SK-N-SH (cell line): Measurements from ENCODE around the gene METTL4. TPM values are rescaled to one million over a fixed set of nuclear protein-coding genes. Genes with fewer than 3 reads are reported as not detected.

Source experiments
- CTCF ChIA-PET: fragments of 300-600, 350-600 bp; formaldehyde crosslinking; extraction: SDS; loops from one replicate; lab custom pipeline; 2021; lab: Yijun Ruan, JAX
- POLR2A ChIA-PET: fragments of 350-600 bp; sonication (Branson Sonifier 250); formaldehyde crosslinking; extraction: SDS; loops from one replicate; lab custom pipeline; 2020; ENCODE audit warnings: antibody characterized with exemption, inconsistent platforms; lab: Yijun Ruan, JAX
- DNase-seq: peaks from one replicate; pipeline ENCODE4 v3.0.0; 2012
- H2AFZ ChIP-seq: fragments of 200-600 bp; sonication (generic); 2 replicates; pipeline ENCODE4 v1.8.1; 2016; ENCODE audit warnings: antibody characterized with exemption, mild to moderate bottlenecking, low read depth
- H3F3A ChIP-seq: fragments of 200-600 bp; sonication (generic); replicated peaks from 2 replicates; pipeline ENCODE3; 2016; ENCODE audit warnings: antibody characterized with exemption, mild to moderate bottlenecking; ENCODE audit not compliant: insufficient read depth
- H3K27ac ChIP-seq, 2 experiments: fragments of 200-500 bp in 1 of 2; fragments of 200-600 bp in 1 of 2; sonication (Bioruptor generic) in 1 of 2; sonication (generic), shearing (Covaris generic) in 1 of 2; 2 replicates each; pipeline versions ENCODE4 v1.5.1 to v1.6.1; 2014 to 2016; ENCODE audit warnings: low read depth in 2 of 2, inconsistent platforms in 1 of 2, low read length in 1 of 2, mild to moderate bottlenecking in 1 of 2, mixed read lengths in 1 of 2
- H3K27me3 ChIP-seq: fragments of 200-600 bp; sonication (generic), shearing (Covaris generic); 2 replicates; pipeline ENCODE4 v1.6.1; 2016; ENCODE audit warnings: mixed run types; ENCODE audit not compliant: insufficient read depth
- H3K36me3 ChIP-seq, 2 experiments: fragments of 200-500 bp in 1 of 2; fragments of 200-600 bp in 1 of 2; sonication (Bioruptor generic) in 1 of 2; sonication (generic) in 1 of 2; replicated peaks in 1 of 2; 2 replicates each; pipeline versions ENCODE3 to v1.5.1; 2014 to 2016; ENCODE audit warnings: low read length in 1 of 2, mild to moderate bottlenecking in 1 of 2; ENCODE audit not compliant: insufficient read depth in 2 of 2, control insufficient read depth in 1 of 2
- H3K4me1 ChIP-seq, 2 experiments: fragments of 200-500 bp in 1 of 2; fragments of 200-600 bp in 1 of 2; sonication (Bioruptor generic) in 1 of 2; sonication (generic), shearing (Covaris generic) in 1 of 2; 2 replicates each; pipeline versions ENCODE4 v1.5.1 to v1.6.1; 2014 to 2016; ENCODE audit warnings: low read depth in 1 of 2, low read length in 1 of 2, mixed run types in 1 of 2; ENCODE audit not compliant: insufficient read depth in 2 of 2, control insufficient read depth in 1 of 2
- H3K4me2 ChIP-seq: fragments of 200-600 bp; sonication (generic), shearing (Covaris generic); 2 replicates; pipeline ENCODE4 v1.6.1; 2017; ENCODE audit warnings: mixed run types
- H3K4me3 ChIP-seq, 2 experiments: fragments of 200-500 bp in 1 of 2; fragments of 200-600 bp in 1 of 2; sonication (Bioruptor generic) in 1 of 2; sonication (generic), shearing (Covaris generic) in 1 of 2; 2 replicates each; pipeline versions ENCODE4 v1.5.1 to v1.8.1; 2014 to 2016; ENCODE audit warnings: low read depth in 2 of 2, inconsistent platforms in 1 of 2, low read length in 1 of 2, mild to moderate bottlenecking in 1 of 2, mixed read lengths in 1 of 2, moderate library complexity in 1 of 2
- H3K79me2 ChIP-seq: fragments of 200-600 bp; sonication (generic); 2 replicates; pipeline ENCODE4 v1.8.1; 2017; ENCODE audit warnings: mild to moderate bottlenecking; ENCODE audit not compliant: insufficient read depth
- H3K9ac ChIP-seq: fragments of 200-600 bp; sonication (generic); 2 replicates; pipeline ENCODE4 v1.6.1; 2017; ENCODE audit warnings: mixed run types
- H3K9me2 ChIP-seq: fragments of 200-600 bp; sonication (generic); 2 replicates; pipeline ENCODE4 v1.6.1; 2017; ENCODE audit warnings: mixed run types
- H3K9me3 ChIP-seq: fragments of 200-600 bp; sonication (generic); 2 replicates; pipeline ENCODE4 v1.6.1; 2017; ENCODE audit warnings: mixed run types, mild to moderate bottlenecking, moderate library complexity
- H4K20me1 ChIP-seq: fragments of 200-600 bp; sonication (generic); 2 replicates; pipeline ENCODE4 v1.6.1; 2017; ENCODE audit warnings: mild to moderate bottlenecking, mixed run types; ENCODE audit not compliant: insufficient read depth
- CTCF ChIP-seq: fragments of 200-600 bp; sonication (generic); IDR thresholded peaks from 2 replicates; pipeline ENCODE4 v1.6.1; 2017; ENCODE audit warnings: antibody characterized with exemption, mild to moderate bottlenecking, moderate library complexity
- ELF1 ChIP-seq: IDR thresholded peaks from 2 replicates; pipeline ENCODE4 v1.4.0; 2012
- EP300 ChIP-seq, 2 experiments: IDR thresholded peaks; 2 replicates each; pipeline versions ENCODE4 v1.4.0 to v1.6.1; 2012; ENCODE audit warnings: borderline replicate concordance in 1 of 2, low read depth in 1 of 2, low read length in 1 of 2
- EZH2phosphoT487 ChIP-seq: fragments of 200-600 bp; sonication (generic); IDR thresholded peaks from 2 replicates; pipeline ENCODE4 v1.6.1; 2017; ENCODE audit warnings: low read depth, mixed run types, mild to moderate bottlenecking, antibody characterized with exemption, moderate library complexity, borderline replicate concordance
- FOXM1 ChIP-seq: IDR thresholded peaks from 2 replicates; pipeline ENCODE4 v1.4.0; 2012; ENCODE audit warnings: low read depth, mild to moderate bottlenecking
- GATA2 ChIP-seq: sonication (generic); formaldehyde crosslinking; IDR thresholded peaks from 2 replicates; pipeline ENCODE4 v1.5.0; 2020; ENCODE audit warnings: mild to moderate bottlenecking, missing genetic modification reagents
- NFIC ChIP-seq: IDR thresholded peaks from 2 replicates; pipeline ENCODE4 v1.4.0; 2012; ENCODE audit warnings: borderline replicate concordance
- RFX5 ChIP-seq: IDR thresholded peaks from 2 replicates; pipeline ENCODE4 v1.6.1; 2012; ENCODE audit warnings: mild to moderate bottlenecking, improper control_type of control experiment, low read length
- TAF1 ChIP-seq: IDR thresholded peaks from 2 replicates; pipeline ENCODE4 v1.6.1; 2012; ENCODE audit warnings: low read depth, mild to moderate bottlenecking, low read length, moderate library complexity, borderline replicate concordance
- TCF12 ChIP-seq: IDR thresholded peaks from 2 replicates; pipeline ENCODE4 v1.4.0; 2012
- USF2 ChIP-seq: fragments of 150-350 bp; IDR thresholded peaks from 2 replicates; pipeline ENCODE4 v1.6.1; 2017; ENCODE audit warnings: antibody characterized with exemption, low read length, low read depth, borderline replicate concordance
- YY1 ChIP-seq: IDR thresholded peaks from 2 replicates; pipeline ENCODE4 v1.4.0; 2012; ENCODE audit warnings: low read depth, mild to moderate bottlenecking
- ZBTB33 ChIP-seq: IDR thresholded peaks from 2 replicates; pipeline ENCODE4 v1.4.0; 2012; ENCODE audit warnings: low read depth, borderline replicate concordance
- WGBS: methylation state at CpG from one replicate; pipeline ENCODE4 v1.1.6; 2017; ENCODE audit warnings: low lambda C conversion rate; 5-methylcytosine and 5-hydroxymethylcytosine counted together
- polyA plus RNA-seq, 3 experiments: library from polyadenylated mRNA; depleted of rRNA; stranded (reverse); fragments of >200 nt; gene quantifications; 2 replicates each; pipeline ENCODE4 v1.2.3, GENCODE V29; 2012

The METTL4 gene
- polyA plus RNA-seq, 1 of the 3 experiments (the other 2 are of a cell fraction), result 2.9 TPM

DNA sequence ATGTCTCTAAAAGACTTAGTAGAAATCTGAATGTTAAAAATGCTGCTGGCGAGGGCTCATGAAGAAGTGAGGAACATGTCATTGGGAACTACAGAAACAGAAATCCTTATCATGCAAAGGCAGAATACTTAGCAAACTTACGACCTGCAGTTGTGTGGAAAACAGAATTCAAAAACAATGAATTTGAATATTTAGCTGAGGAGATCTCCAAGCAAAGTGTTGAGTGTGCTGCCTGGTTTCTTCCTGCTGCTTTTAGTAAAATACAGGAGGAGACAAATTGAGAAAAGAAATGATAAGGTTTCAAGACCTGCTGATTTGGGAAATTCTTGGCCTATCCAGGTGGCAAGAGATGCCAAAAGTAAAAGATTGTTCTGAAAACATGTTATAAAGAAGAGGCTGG is 38.5 kb downstream of the METTL4 start (continued):
- no peak for TF ChIP-seq ZBTB33
- TF ChIP-seq TCF12, result no peak
- TF ChIP-seq CTCF, result no peak
- no peak for TF ChIP-seq USF2

DNA sequence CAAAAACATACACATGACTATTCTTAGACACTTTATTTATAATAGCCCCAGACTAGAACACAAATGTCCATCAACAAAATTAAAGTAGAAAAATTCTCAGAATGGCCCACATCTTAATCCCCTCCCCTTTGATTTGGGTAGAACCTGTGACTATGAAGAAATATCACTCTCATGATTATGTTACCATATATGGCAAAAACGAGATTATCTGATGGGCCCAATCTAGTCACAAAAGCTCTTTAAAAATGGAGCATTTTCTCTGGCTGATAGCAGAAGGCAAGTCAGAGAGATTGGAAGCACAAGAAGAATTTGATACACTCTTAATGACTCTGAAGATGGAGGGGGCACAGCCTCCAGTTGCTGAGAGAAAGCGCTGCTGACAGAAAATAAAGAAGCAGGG is 39.6 kb downstream of the METTL4 start:
- Histone ChIP-seq H3K27me3 (no peaks in the 10 kb centered on the region), H3K9me2 (no peaks in the 10 kb centered on the region; the same call in 1 of the 2 replicates), H4K20me1 (no peaks in the 10 kb centered on the region), H3K27ac (no peak overlapping the region), H3K4me1 (no peaks in the 10 kb centered on the region), H3K79me2 (no peaks in the 10 kb centered on the region), H3K4me2 (no peak overlapping the region), H3K9me3 (no peaks in the 10 kb centered on the region), H3F3A (no peaks in the 10 kb centered on the region), H3K9ac (no peak overlapping the region), H2AFZ (no peak overlapping the region), H3K4me3 (no peak overlapping the region), H3K36me3 (peaks cover 0 to 3% of the 10 kb centered on the region in 2 experiments)
- TF ChIP-seq EP300 (IDR thresholded peaks at IDR 0.05; ENCODE audit: borderline replicate concordance in 1 of 2, low read depth in 1 of 2, low read length in 1 of 2) (no peak), EZH2phosphoT487 (no peak), NFIC (no peak), ELF1 (no peak), FOXM1 (no peak), RFX5 (no peak), YY1 (no peak), GATA2 (no peak), TAF1 (no peak)
- 70% methylated on average over 2 of the region's 2 CpGs for WGBS
- POLR2A ChIA-PET, result no interaction called here
- no peak for DNase-seq
- CTCF ChIA-PET, result interaction anchor here (1.4 to 1.9 kb wide), 2 partner anchors 10 to 15 kb away, joined by 4 to 6 read pairs; no protein-coding TSS in a partner anchor
